Naive thymus-derived CD4-positive, alpha-beta T cell (primary cell): Measurements from ENCODE around the gene KLK5. TPM values are rescaled to one million over a fixed set of nuclear protein-coding genes. Genes with fewer than 3 reads are reported as not detected.

Experiments
- polyA plus RNA-seq, 2 donors: library from polyadenylated mRNA; unstranded; fragments of 300-500 nt; fragmentation: Illumina TruSeq; gene quantifications; one replicate each; pipeline ENCODE4 v1.2.3, GENCODE V29; 2021
- total RNA-seq, 6 experiments: library from RNA in 5 of 6; stranded (reverse) in 5 of 6; gene quantifications; 1 replicate in 5 of 6; 2 replicates in 1 of 6; pipeline ENCODE4 v1.2.3 and lab custom pipeline; 2021 to 2026

KLK5 gene
- total and polyA plus RNA-seq, 7 experiments from 2014 or later, result not detected

Other genes with a start within 250 kb of the KLK5 start
- gene SHANK1, start 233.2 kb downstream of the KLK5 start, total RNA-seq, result under 1 TPM in 2 of 5 experiments, not detected in 3; 0.64 to 0.69 TPM
- not detected for gene SHANK1, start 233.2 kb downstream of the KLK5 start, polyA plus RNA-seq
- 1 to 10 TPM in 4 of 5 experiments, under 1 TPM in 1; 0.36 to 4.6 (median 3.1) TPM for gene CLEC11A, start 229.7 kb downstream of the KLK5 start, total RNA-seq
- gene CLEC11A, start 229.7 kb downstream of the KLK5 start, polyA plus RNA-seq, result 1 to 10 TPM; 2.4 to 6.4 TPM
- gene GPR32, start 182.6 kb downstream of the KLK5 start, total RNA-seq, result not detected
- gene GPR32, start 182.6 kb downstream of the KLK5 start, polyA plus RNA-seq, result not detected
- not detected for gene ACP4, start 162.6 kb downstream of the KLK5 start, total RNA-seq
- gene ACP4, start 162.6 kb downstream of the KLK5 start, polyA plus RNA-seq, result not detected
- gene KLK1, start 129.3 kb downstream of the KLK5 start, total RNA-seq, result 1 to 10 TPM in 1 of 5 experiments, not detected in 4; 1.3 TPM
- not detected for gene KLK1, start 129.3 kb downstream of the KLK5 start, polyA plus RNA-seq
- not detected for gene KLK15, start 119.5 kb downstream of the KLK5 start, total RNA-seq
- not detected for gene KLK15, start 119.5 kb downstream of the KLK5 start, polyA plus RNA-seq
- gene KLK3, start 98.1 kb downstream of the KLK5 start, total RNA-seq, result not detected
- gene KLK3, start 98.1 kb downstream of the KLK5 start, polyA plus RNA-seq, result not detected
- not detected for gene KLK2, start 79.6 kb downstream of the KLK5 start, total RNA-seq
- gene KLK2, start 79.6 kb downstream of the KLK5 start, polyA plus RNA-seq, result not detected
- not detected for gene KLK4, start 41.6 kb downstream of the KLK5 start, total RNA-seq
- not detected for gene KLK4, start 41.6 kb downstream of the KLK5 start, polyA plus RNA-seq
- gene KLK6, start 16.6 kb upstream of the KLK5 start, total RNA-seq, result not detected
- not detected for gene KLK6, start 16.6 kb upstream of the KLK5 start, polyA plus RNA-seq
- not detected for gene KLK7, start 30.9 kb upstream of the KLK5 start, total RNA-seq
- gene KLK7, start 30.9 kb upstream of the KLK5 start, polyA plus RNA-seq, result not detected
- not detected for gene KLK8, start 48.6 kb upstream of the KLK5 start, total RNA-seq
- not detected for gene KLK8, start 48.6 kb upstream of the KLK5 start, polyA plus RNA-seq
- gene KLK10, start 66.7 kb upstream of the KLK5 start, total RNA-seq, result not detected
- not detected for gene KLK10, start 66.7 kb upstream of the KLK5 start, polyA plus RNA-seq
- not detected for gene KLK11, start 73.6 kb upstream of the KLK5 start, total RNA-seq
- gene KLK11, start 73.6 kb upstream of the KLK5 start, polyA plus RNA-seq, result not detected
- gene KLK12, start 82.0 kb upstream of the KLK5 start, total RNA-seq, result not detected
- gene KLK12, start 82.0 kb upstream of the KLK5 start, polyA plus RNA-seq, result not detected
- not detected for gene KLK13, start 112.1 kb upstream of the KLK5 start, total RNA-seq
- not detected for gene KLK13, start 112.1 kb upstream of the KLK5 start, polyA plus RNA-seq
- under 1 TPM; 0.34 to 0.92 (median 0.66) TPM for gene KLK14, start 129.8 kb upstream of the KLK5 start, total RNA-seq
- not detected for gene KLK14, start 129.8 kb upstream of the KLK5 start, polyA plus RNA-seq
- 10 to 100 TPM in 3 of 5 experiments, 1 to 10 TPM in 2; 3.3 to 11.8 (median 10.5) TPM for gene CTU1, start 155.4 kb upstream of the KLK5 start, total RNA-seq
- 1 to 10 TPM; 3.0 to 6.3 TPM for gene CTU1, start 155.4 kb upstream of the KLK5 start, polyA plus RNA-seq
- gene SIGLEC9, start 171.9 kb upstream of the KLK5 start, total RNA-seq, result 10 to 100 TPM in 1 of 5 experiments, 1 to 10 TPM in 3, under 1 TPM in 1; 0.34 to 26.8 (median 2.2) TPM
- under 1 TPM; 0.46 to 0.69 TPM for gene SIGLEC9, start 171.9 kb upstream of the KLK5 start, polyA plus RNA-seq
- 10 to 100 TPM in 1 of 5 experiments, under 1 TPM in 3, not detected in 1; 0.67 to 10.3 (median 0.83) TPM for gene SIGLEC7, start 189.3 kb upstream of the KLK5 start, total RNA-seq
- gene SIGLEC7, start 189.3 kb upstream of the KLK5 start, polyA plus RNA-seq, result under 1 TPM in 1 of 2 donors, not detected in 1; 0.25 TPM